D341Med (cell line): ENCODE data around the gene GPANK1.
A peak's percentile ranks its signal among the peaks of the same experiment; 100 is the strongest.
"Not testable (repeated sequence)": the region's sequence is repeated elsewhere in the genome, so short reads cannot be mapped to it uniquely, and the experiment has no call there.

Source experiments
- DNase-seq: peaks from one replicate; pipeline ENCODE4 v3.0.0; 2012; ENCODE audit warnings: low spot score

GPANK1 gene

DNA sequence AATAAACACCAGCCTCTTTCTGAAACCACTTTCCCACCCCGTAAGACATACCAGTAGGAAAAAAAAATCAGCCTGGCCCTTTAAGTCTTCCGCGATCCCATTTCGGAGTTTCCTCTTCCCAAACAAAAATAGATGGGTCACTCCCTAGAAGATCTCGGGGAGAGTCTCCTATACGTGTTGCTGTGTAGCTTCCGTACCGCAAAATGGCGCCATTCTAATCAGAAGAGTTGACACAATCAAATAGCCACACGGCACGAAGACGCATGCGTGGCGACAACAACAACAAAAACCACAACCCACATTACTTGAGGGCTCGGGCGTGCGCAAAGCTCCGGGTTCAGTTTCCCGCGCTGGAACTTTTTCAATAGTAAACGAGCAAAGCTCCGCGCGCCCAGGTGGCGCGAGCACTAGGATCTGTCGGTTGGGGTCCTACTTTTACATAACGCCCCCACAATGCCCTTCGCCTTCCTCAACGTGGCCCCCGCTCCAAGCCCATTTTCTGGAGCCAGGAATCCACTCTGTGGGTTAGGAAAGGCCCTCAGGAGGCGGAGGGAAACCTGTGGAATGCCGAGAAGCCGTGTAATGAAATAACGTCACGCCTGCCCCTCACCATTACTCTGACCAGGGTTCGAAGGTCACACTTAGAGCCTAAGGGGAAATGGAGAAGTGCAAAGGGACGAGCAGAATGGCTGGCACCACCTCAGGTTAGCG lies at the start of gene GPANK1:
Gene GPANK1 (minus strand): TSS at position 208 of the 711 bp plus-strand sequence. CDS start 519 bp downstream, outside the sequence.
- peak; percentile 76 for DNase-seq

DNA sequence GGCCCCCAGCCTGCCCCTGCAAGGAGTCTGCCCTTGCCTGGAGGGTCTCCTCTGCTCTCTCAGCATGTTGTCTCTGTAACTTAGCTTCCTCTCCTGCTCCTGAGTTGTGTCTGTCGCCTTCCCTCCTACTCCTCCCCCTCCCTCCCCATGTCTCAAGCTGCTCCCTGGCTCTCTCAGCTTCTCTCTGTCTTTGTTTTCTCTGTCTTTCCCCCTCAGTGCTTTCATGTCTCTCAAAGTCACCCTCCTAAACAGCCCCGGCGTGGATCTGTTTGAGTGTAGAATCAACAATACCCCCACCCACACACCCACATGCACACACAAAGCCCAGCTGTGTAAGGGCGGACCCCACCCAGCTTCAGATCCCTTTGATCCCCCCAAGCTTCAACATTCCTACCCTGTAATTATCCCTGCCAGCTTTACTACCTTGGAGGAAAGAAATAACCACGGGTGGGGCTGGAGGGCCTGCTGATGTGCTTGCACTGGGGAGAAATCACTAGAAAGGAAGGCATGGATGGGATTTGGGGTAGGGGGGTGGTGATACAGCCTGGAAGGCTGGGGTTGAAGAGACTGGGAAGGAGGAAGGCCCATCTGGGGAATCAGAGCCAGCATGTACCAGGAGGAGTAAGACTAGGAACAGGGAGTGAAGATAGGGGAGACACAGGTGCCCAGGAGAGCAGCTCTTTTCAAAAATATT lies 49.3 kb upstream of the GPANK1 start:
- DNase-seq, result no peak

DNA sequence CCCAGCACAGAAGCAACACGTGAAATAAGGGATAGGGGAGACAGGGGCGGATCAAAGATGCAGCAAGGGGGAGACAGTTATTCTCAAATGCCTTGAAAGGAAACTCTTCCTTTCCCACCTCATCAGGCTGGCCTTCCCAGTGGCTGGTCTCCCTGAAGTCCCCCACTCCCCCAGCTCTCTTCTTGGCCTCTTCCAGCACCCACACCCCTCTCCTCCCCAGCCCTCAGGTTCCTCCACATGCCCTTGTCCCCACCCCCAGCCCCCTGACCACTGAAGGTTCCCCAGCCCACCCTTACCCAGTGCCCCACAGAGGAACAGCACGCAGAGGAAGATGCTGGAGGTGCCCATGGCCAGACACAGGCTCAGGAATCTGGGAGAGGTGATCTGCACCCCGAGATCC lies 48.7 kb upstream of the GPANK1 start:
- DNase-seq, result no peak

DNA sequence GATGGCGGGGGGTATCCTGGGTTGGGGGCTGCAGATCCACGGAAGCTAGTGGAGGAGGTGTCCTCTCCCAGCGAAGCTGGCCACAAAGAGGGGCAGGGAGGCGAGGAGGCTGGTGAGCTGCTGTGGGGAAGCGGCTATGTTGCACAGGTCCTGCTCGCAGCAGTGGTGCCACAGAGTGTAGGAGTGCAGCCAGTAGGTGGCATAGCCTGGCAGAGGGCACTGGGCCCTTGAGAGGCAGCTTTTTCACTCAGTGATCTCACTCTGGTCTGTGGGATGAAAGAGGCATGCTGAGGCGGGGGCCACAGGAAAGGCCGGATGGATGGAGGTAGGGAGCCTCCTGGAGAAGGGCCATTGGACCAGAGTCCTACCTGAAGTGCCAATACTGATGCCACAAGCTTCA lies 47.5 kb upstream of the GPANK1 start:
- no peak for DNase-seq

DNA sequence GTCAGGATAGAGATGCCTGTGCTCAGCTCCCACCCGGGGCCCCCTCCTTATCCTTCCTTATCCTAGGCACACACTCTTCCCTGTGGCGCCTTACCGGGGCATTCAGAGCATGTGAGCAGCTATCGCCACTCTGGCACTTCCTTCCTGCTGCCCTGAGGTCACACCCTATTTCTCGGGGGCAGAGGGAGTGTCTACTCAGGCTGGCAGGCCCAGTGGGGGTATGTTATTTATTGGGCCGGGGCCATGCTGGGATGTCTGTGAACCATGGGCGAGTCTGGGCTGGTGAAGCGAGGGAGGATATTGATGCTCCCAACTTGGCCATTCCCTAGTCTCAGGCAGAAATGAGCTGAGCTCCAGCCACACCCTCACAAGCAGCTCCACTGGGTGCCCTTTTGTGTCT lies 46.4 kb upstream of the GPANK1 start:
- DNase-seq, result no peak

DNA sequence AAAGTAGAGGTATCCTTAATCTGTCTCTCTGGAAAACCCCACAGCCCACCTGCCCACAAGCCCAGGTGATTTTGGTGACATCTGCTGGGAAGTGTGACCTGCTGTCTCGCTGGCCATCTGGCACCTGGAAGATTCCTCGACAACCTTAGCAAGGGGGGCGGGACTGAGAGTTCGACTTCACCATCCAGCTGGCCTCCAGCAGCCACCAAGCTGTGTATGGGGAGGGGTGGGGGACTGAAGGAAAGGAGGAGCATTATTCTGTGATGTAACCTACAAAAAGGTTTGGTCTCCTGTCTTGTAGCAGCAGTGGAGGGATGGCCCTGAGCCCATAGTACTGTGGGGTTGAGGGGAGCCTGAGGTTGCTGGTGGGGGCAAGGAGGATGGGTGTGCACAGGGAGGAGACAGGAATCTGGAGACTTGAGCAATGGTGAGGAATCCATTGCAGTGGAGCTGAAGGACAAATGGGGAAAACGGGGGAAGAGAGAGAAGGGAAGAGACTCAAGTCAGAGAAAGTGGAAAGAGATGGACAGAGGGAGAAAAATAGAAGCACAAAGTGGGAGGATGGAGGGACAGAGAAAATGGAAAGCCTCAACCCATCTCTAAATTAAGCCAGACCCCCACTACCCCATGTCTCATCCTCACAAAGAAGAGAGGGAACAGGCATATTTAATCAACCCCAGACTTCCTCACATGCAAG lies 45.9 kb upstream of the GPANK1 start:
- DNase-seq, result no peak

DNA sequence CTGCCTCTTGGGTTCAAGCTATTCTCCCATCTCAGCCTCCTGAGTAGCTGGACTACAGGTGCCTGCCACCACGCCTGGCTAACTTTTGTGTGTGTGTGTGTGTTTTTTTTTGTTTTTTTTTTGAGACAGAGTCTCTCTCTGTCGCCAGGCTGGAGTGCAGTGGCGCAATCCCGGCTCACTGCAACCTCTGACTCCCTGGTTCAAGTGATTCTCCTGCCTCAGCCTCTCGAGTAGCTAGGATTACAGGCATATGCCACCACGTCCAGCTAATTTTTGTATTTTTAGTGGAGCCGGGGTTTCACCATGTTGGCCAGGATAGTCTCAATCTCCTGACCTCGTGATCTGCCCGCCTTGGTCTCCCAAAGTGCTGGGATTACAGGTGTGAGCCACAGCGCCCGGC lies 44.4 kb upstream of the GPANK1 start:
- DNase-seq, result not testable (repeated sequence)

DNA sequence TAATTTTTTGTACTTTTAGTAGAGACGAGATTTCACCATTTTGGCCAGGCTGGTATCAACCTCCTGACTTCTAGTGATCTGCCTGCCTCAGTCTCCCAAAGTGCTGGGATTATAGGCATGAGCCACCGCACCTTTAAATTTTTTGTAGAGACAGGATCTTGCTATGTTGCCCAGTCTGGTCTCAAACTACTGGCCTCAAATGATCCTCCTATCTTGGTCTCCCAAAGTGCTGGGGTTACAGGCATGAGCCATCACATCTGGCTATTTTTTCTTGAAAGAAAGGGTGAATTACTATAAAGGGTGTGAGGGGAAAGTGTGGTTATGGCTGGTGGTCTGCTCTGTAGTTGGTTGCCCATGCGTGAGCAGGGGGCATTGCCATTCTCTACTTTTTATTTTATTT lies 43.4 kb upstream of the GPANK1 start:
- no peak for DNase-seq

DNA sequence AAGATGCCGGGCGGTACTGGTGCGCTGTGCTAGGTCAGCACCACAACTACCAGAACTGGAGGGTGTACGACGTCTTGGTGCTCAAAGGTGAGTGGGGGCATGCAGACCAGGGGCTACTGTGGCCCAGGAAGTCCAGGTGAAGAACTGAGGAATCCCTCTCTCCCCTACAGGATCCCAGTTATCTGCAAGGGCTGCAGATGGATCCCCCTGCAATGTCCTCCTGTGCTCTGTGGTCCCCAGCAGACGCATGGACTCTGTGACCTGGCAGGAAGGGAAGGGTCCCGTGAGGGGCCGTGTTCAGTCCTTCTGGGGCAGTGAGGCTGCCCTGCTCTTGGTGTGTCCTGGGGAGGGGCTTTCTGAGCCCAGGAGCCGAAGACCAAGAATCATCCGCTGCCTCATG lies 42.9 kb upstream of the GPANK1 start:
- no peak for DNase-seq

DNA sequence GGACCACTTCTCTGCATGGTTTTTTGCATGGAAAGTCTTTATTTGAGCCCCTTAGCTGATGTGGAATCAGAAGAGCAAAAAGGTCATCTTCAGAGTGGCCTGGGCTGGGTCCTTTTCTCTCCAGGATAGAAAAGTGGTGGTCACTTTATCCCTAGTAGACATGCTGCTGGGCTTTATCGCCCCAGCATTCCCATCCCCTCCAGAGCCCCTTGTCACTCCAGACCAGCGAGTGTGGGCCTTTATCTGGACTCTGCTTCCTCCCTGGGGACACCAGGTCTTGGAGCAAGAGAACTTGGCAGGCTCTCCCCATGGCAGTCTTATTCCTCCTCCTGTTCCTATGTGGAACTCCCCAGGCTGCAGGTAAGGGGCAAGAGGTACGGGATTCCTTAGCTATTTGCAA lies 41.8 kb upstream of the GPANK1 start, which contains the start of gene LY6G6F:
Gene LY6G6F (plus strand): TSS at position 268 of the 400 bp plus-strand sequence. CDS start 41 bp downstream, at position 309.
- no peak for DNase-seq

DNA sequence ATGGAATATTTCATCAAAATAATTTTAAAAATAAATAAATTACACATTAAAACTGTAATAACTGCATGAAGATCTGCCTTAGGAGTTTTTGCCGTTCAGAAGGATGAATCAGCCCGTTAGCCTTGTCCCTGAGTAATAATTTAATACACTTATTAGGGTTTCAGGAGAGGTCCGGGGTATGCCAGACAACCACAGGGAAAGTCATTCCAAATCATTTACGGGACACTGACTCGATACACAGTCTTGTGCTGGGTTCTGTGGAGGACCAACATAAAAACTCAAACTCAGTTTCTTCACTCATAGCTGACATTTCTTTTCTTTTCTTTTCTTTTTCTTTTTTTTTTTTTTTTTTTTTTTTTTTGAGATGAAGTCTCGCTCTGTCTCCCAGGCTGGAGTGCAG lies 41.1 kb upstream of the GPANK1 start:
- DNase-seq, result no peak

DNA sequence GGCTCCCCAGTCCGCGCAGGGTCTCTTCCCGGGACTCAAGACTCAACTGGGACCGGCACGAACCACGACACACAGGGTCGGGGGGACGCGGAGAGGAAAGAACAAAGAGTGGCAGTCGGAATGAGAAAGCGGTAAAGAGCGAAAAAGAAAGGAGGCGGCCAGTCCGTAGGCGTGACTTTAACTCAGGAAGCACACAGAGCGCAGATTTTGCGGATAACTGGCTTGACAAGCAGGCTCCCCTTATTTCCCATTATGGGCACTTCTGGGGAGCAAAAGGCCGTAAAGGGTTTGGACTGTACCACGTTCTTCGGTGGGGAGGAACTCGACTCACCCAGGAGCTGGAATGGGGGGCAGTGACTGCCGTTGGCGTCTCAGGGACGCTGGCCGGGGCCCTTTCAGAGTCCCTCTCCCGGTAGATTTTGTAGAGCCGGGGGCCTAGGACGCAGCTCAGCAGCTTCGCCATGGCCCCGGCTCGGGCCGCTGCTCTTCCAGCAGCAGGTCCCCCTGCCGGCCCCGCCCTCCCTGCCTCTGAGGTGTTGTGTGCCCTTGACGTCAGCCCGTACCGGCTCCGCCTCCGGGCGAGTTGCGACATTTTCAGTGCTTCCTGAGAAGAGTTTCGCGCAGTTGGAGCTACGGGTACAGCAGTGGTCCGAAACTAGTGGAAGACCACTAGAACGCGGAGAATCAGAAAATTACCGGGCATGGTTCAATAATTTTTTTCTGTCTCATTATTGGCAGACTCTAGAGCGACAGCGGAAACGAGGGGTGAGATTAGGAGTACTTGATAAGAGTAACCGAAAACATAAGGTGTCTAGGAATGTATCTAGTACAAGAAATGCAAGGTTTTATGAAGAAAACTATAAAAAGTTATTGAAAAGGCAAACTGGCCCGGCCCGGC lies 38.3 kb upstream of the GPANK1 start, which contains the start of gene ABHD16A:
Gene ABHD16A (minus strand): TSS at position 506 of the 898 bp plus-strand sequence. CDS start 43 bp downstream, at position 463.
- peak; percentile 99 for DNase-seq

DNA sequence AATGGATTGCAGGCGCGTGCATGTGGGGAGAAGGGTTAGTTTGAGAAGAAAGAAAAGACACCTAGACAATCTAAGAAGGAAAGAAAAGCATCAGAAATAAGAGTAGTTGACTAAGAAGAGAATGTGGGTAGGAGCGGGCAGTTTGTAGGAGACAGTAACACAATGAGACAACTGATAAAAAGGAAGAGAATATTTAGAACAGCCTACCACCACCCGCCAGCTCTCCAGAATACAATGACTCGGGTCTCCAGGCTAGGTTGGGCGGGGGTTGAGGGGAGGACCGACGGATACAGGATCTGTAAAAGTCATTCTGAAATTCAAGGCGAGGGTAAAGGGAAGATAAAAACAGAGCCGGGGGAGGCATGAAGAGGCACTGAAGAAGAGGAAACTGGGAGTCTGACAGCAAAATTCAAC lies 37.6 kb upstream of the GPANK1 start:
- DNase-seq, result no peak

DNA sequence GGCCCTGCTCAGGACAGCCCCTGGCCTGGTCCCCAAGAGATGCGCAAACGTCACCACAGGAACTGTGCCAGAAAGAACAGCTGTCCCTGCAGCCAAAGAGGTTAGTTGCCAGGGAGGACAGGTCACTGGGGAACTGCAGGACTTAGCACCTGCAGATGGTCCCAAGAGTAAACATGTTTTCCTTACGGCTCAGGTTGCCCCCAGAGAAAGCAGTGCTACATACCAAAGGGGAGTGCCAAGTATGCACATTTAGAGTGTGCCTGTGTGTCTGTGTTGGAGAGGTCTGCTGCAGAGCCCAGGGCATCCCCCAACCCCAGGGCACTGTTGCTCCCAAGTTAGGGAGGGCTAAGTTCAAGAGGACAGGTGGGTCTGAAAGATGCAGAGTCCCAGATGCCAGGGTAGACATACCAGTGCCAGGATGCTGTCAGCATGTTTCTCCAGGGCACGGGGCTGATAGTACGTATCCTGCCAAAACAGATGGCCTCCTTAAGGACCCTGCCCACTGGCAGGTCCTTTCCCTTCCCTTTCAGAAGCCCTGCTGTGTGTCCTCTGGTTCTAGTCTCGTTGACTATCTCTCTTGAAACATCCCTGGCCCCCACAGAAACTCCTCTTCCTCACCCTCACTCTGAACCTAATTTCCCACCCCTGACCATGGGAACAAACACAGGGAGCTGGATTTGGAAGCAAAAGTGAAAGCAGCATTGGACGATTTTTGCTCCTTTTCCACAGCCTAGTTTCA lies 37.0 kb upstream of the GPANK1 start:
- DNase-seq, result peak; percentile 71

DNA sequence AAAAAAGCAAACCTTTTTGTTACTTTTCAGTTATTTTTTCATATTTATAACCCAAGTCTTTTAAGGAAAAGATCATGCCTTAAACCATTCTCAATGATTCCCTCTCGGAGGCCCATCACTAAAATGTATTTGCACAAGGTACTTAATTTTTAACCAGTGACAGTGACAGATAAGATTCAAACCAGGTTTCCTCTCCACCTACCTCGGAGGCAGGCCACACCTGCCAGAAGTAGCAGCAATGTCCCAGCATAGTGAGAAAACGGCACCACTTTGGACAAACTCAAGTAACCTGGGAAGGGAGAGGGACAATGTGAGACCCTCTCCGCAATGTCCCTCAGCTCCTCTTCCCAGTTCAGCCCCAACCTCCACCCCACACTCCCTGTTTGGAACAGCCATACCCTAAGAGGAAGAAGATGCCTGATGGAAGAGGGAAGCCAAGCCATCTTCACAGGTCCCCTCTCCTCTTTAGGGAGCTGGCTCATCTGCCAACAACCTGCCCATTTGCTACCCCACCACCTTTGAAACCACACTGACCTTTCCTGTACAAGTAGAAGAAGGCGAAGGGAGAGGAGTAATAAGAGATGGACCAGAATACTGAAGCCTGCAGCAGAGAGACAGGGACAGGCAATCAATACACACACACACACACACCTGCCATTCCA lies 36.1 kb upstream of the GPANK1 start:
- DNase-seq, result no peak

DNA sequence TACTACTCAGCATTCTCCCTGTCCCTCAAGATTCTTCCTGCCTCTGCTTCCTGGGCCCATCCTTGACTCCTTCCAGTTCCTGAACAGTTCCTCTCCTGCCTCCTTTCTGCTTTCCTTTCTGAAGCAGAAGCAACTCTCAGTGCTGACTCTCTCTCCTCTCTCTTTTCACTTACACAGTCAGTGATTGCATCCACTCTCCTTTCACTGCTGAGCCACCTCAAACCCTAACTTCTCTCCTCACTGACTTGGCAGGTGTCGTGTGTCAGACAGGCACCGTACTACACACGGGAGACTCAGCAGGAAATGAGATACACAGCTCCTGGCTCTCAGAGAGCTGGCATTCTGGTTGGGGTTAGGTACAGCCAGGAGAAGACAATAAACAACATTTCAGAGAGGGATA lies 32.8 kb upstream of the GPANK1 start:
- DNase-seq, result no peak

DNA sequence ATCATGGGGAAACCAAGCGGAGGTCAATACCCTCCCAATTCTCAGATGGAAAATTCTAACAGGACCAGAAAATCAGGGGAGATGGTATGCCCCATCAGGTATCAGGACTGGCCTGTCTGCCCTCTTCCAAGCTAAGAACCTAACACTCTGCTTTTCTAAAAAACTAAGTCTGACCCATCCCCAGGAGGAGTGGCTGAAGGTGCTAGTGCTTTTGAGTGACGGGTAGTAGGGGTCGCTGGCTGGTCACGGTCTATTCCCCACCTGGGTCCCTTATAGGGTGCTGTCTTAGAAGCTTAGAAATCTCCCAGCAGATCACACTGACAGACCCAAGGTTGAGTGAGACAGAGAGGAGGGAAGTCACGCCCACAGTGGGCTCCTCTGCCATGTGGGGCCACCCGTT lies 28.7 kb upstream of the GPANK1 start:
- DNase-seq, result no peak

DNA sequence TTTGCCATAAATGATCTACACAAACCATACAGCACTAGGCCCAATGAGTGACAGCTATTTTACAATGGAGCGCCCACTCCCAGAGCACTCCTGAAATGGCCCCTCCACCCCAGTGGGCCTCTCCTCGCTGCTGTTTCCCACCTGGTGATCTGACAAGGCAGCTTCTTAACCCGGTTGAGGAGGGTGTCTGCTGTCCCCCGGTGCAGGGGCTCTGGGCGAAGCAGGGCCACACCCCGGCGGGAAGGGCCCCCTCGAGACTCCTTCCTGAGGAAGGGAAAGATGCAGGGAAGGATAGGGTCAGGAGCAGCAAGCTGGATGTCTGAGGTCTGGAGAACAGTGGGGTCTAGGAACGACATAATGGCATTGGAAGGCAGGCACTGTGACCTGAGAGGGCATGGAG lies 28.1 kb upstream of the GPANK1 start:
- no peak for DNase-seq

DNA sequence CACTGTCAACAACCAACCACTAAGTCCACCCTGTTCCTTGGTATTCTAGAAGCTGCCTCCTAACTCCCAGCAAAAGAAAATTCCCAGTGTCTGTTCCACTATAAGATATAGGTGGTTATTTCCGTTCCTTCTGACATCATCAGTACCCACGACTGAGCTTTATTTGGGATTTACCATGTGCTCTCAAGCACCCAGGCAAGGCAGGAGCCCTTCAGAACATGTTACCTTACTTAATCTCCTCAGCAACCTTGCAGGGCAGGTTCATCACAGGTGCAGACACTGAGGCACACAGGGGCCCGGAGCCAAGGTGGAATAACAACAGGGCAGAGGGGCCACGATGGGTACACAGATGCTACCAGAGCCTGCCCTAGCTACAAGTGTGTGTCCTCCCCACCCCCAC lies 27.6 kb upstream of the GPANK1 start:
- no peak for DNase-seq

DNA sequence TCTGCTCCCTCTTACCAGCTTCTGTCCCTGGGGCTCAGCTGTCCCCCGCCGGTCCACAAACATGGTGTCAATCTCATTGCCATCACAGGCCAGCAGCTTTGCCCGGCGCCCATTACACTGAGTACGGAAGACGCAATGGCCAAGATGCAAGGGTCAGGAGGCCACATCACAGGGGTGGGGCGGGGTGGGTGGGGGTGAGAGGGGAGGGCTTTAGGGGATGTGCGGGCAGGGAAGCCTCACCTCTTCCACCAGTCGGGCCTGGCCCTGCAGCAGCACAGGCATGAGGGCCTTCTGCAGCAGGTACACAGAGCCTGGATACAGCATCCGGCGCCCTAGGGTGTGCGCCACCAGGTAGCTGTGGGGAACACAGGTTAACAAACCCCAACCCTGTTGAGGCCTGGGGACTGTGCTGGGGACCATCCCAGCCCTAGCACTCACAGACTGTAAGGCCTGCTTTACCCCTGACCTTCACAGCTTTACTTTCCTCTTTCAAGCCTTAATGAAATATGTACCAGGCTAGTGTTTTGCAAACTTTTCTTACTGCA lies 26.8 kb upstream of the GPANK1 start:
- DNase-seq, result no peak
